GM18951 (cell line): Measurements from ENCODE around the gene ZDHHC17.
"Not testable (repeated sequence)": the region's sequence is repeated elsewhere in the genome, so short reads cannot be mapped to it uniquely, and the experiment has no call there.

Source experiments
- POLR2A ChIP-seq: IDR thresholded peaks from 4 replicates; pipeline ENCODE4 v1.6.1; 2011; ENCODE audit warnings: mild to moderate bottlenecking; ENCODE audit not compliant: insufficient read length, insufficient read depth; ENCODE audit errors: extremely low read depth
- in situ Hi-C: fragments of 300-500 bp; cut with MboI; formaldehyde crosslinking; loops from one replicate; pipeline ENCODE4 v1.12.0; 2022; ENCODE audit warnings: low sequenced_read_pairs, mixed read lengths, inconsistent platforms; ENCODE audit not compliant: unreplicated experiment

Gene ZDHHC17

DNA sequence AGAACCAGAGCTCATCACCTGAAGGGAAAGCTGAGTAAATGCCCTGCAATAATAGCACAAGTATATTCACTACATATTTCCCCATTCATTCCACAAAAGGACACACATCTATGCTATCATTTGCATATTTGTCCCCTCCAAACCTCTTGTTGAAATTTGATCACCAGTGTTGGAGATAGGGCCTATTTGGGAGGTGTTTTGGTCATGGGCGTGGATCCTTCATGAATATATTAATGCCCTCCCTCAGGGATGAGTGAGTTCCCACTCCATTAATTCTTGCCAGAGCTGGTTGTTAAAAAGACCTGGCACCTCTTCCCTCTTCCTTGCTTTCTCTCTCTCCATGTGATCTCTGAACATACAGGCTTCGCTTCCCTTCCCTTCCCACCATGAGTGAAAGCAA lies 18.6 kb upstream of the ZDHHC17 start:
- in situ Hi-C loops = no loop called here
- TF ChIP-seq POLR2A = no peak

DNA sequence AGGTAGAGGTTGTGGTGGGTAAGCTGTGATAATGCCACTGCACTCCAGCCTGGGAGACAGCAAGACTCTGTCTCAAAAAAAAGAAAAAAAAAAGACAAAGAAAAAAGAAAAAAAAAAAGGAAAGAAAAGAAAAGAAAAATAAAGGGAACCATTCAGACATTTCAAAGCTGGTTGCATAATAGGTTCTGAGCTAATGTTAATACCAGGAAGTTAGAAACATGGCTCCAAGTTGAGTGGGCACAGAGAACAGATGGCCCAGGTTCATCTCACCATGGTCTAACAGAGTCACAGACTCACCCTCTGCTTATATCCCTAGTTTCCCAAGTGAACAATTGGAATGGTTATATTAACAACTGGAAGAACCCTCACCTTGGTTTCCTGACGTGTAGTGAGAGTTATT lies 17.4 kb upstream of the ZDHHC17 start:
- TF ChIP-seq POLR2A = no peak
- in situ Hi-C loops = no loop called here

DNA sequence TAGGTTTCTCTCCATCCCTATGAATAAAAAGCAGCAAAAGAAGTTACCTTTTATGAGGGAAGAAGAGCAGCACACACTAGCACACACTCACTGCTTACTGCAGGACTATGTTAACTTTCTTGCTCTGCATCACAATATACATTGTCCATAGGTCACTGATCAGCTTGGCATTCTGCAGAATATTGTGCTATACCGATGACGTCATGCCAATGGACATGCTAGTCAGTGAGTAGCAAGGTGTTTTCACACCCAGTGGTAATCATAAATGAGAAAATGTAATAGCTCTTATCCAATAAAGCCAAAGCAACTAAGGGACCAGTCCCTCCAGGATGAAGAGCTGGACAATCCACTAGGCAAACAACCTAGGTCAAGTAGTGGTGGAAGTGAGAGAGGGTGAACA lies 16.7 kb upstream of the ZDHHC17 start:
- TF ChIP-seq POLR2A = no peak
- in situ Hi-C loops = no loop called here

DNA sequence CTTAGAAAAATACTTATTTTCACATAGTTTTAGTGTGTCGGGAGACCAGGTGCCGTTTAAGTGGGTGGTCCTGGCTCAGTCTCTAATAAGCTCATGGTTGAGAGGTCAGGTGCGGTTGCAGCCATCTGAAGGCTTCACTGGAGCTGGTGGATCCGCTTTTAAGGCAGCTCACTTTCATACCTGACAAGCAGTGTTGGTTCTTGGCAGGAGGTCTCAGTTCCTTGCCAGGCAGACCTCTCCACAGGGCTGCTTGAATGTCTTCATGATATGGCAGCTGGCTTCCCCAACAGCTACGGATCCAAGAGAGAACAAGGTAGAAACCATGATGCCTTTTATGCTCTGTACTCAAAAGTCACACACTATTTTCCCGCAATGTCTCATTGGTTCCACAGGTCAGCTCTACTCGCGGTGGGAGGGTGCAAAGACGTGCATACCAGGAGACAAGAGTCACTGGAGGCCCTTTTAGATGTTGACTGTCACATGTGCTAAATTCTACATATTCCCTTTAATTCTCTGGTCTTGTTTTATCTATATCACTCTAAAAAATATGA lies 8.0 kb upstream of the ZDHHC17 start:
- in situ Hi-C loops = no loop called here
- TF ChIP-seq POLR2A = no peak

DNA sequence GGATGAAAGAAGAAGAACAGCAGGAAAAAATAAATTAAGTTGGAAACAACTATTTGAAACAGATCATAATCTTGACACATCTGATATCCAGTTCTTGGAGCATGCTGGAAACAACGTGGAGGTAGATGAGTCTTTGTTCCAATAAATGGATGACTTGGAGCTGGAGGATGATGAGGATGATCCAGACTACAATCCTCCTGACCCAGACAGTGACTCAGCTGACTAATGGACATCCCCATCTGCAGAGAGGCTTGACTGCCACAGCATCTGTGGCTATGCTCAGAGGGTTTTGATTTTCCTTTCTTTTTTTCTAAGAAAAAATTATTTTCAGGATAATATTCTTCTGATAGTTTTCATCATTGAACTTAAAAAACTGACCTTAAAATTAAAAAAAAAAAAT lies 6.2 kb upstream of the ZDHHC17 start:
- in situ Hi-C loops = no loop called here
- TF ChIP-seq POLR2A = no peak

DNA sequence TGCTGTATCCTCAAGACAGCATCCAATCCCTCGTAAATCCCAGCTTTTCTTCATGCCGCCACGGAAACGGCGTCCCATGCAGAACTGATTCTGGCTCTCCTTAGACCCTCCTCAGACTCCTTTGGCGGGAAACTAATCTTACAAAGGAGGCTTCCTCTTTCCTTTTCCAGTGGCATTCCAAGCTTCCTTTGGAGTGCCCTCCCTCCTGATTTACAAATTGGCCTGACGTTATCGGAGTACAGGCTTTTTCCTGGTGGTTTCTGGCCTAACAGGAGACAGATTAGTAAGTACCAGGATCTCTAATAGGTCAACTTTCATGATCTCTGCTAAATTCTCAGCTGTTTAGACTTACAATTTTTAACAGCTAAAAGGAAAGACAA lies 1.3 kb upstream of the ZDHHC17 start:
- in situ Hi-C loops = no loop called here
- no peak for TF ChIP-seq POLR2A

DNA sequence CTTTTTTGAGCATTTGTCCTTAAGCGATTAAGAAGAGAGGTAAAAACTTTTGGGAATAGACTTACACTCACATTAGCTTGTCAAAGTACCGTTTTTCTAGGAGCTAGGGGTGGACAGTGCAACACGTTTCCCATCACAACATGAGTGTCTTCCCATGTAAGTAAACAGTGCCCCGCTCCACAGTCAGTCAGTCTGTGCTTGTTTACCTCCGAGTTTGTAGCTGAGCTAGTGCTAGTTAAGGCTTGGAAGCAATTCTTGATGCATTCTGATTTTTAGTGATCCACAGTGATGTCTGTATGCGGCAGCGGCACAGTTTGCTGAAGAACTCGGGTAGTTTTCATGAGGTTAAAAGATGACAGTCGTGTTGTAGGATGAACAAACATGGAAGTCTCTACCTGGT lies 941 bp downstream of the ZDHHC17 start:
- in situ Hi-C loops = no loop called here
- no peak for TF ChIP-seq POLR2A

DNA sequence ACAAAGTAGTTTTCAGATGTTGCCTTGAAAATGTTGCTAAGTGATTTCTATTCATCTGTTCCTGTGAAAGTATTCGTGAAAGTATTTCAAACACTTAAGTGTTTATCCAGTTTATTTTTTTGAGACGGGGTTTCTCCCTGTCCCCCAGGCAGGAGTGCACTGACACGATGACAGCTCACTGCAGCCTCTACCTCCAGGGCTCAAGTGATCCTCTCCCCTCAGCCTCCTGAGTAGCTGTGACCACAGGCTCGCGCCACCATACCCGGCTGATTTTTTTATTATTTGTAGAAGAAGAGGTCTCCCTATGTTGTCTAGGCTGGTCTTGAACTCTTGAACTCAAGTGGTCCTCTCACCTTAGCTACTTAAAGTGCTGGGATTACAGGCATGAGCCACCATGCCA lies 1.7 kb downstream of the ZDHHC17 start:
- no peak for TF ChIP-seq POLR2A
- in situ Hi-C loops = no loop called here

DNA sequence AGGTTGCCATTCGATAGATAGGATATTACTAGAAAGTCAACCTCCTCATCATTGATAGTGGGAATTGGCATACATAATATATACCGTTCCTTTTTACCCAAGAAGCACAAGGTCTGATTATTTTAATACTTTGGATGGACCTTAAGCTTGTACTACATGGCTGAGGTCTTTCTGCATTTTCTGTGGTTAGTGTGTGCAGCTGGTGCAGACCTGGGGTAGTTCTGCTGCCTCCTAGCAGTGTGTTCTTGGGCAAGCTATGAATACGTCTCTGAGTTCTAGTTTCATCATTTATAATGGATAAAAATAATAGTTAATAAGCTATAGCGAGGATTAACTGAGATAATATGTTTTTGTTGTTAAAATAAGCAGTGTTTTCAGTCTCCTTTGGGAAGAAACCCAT lies 2.2 kb downstream of the ZDHHC17 start:
- in situ Hi-C loops = no loop called here
- TF ChIP-seq POLR2A = no peak

DNA sequence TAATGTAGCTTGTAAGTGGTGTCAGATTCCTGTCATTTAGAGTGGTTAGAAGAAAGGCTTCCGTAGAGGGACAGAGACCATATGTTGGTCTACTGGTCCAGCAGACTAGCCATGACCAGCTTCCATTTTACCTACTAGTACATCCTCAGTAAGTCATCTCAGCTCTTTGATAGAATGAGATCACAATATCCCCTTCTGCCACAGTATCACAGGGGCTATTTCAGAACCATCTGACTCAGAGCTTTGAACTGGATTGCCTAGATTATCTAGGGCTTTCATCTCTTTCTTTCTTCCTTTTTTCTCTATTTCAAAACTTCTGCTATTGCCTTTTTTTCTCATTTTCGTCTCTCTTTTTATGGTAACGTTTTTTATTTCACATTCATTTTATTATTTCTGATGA lies 4.7 kb downstream of the ZDHHC17 start:
- no peak for TF ChIP-seq POLR2A
- in situ Hi-C loops = no loop called here

DNA sequence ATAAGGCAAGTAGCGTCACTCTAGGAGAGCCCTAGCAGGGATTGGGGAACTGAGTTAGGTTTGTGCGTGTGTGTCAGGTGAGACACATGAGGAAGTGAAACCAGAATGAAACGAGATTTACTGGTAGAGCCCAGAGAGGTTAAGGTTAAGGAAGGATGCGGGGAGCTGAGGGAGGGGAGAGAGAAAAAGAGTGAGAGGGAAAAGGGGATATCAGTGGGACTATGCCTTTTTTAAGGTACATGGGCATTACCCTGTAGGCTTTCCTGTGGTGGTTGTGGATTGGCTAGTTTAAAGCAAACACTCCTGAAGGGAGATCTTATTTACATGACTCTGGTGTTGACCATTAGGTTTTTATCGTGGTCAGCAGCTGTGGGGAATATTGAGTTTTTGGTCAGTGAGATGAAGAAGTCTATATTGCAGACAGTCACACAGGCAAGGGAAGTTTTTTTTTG lies 13.9 kb downstream of the ZDHHC17 start:
- in situ Hi-C loops = no loop called here
- TF ChIP-seq POLR2A = no peak

DNA sequence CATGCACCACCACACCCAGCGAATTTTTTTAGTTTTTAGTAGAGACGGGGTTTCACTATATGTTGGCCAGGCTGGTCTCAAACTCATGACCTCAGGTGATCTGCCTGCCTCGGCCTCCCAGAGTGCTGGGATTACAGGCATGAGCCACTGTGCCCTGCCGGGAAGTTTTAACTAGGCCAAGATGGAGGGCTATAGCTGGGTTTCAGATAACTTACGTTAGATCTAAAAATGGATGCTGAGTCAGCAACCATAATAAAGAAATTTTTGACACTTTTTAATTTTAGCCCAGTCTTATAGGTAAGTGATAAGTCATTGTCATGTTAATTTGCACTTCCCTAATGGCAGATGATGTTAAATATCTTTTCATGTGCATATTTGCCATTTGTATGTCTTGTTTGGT lies 14.4 kb downstream of the ZDHHC17 start:
- no peak for TF ChIP-seq POLR2A
- in situ Hi-C loops = no loop called here

DNA sequence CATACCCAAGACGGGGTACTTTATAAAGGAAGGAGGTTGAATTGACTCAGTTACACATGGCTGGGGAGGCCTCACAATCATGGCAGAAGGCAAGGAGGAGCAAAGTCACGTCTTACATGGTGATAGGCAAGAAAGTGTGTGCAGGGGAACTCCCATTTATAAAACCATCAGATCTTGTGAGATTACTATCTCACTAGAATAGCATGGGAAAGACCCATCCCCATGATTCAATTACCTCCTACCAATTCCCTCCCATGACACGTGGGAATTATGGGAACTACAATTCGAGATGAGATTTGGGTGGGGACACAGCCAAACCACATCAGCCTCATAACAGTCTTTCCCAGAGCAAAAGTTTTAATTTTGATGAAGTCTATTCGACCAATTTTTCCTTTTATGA lies 15.4 kb downstream of the ZDHHC17 start:
- in situ Hi-C loops = not testable (repeated sequence)

DNA sequence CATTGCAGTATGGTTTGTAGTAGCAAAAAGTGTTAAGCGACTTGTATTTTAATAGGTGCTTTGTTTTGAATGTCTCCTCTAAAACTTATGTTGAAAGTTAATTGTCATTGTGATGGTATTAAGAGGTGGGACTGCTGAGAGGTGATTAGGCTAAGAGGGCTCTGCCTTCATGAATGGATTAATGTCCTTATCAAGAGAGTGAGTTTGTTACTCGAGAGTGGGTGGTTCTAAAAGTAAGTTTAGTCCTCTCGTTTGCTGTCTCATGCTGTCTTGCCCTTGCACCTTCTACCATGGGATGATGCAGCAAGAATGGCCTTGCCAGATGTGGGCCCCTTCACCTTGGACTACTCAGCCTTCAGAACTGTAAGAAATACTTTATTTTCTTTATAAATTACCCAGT lies 17.4 kb downstream of the ZDHHC17 start:
- no peak for TF ChIP-seq POLR2A
- in situ Hi-C loops = no loop called here

DNA sequence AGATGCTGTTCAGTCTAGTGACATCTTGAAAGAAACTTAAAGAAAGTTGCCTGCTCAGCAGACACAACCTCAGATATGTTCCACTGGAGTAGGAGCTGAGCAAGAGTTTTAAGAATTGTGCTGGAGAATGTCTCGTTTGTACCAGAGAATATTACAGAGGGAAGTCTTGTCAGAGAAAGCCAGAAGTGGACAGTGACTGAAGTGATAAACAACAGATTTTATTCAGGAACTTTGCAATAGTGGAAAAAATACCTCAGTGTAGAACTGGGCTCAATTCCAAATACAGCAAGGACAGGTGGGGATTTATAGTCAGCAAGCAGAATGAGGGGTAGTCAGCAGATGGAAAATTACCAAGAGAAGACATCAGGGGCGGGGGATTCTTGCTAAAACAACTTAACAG lies 18.6 kb downstream of the ZDHHC17 start:
- in situ Hi-C loops = no loop called here
- no peak for TF ChIP-seq POLR2A
